Effector memory CD4-positive, alpha-beta T cell (primary cell): ENCODE data around the gene TMCC1.
A peak's percentile ranks its signal among the peaks of the same experiment; 100 is the strongest.
"Not testable (repeated sequence)": the region's sequence is repeated elsewhere in the genome, so short reads cannot be mapped to it uniquely, and the experiment has no call there.

Source experiments
- DNase-seq, 3 donors: peaks; one replicate each; pipeline ENCODE4 v3.0.0-alpha.2; 2020
- H3K27ac ChIP-seq: 2 replicates; pipeline ENCODE4 v1.7.0; 2013; ENCODE audit warnings: mild to moderate bottlenecking, low read length, moderate library complexity; ENCODE audit not compliant: insufficient read depth, poor library complexity, severe bottlenecking
- H3K27me3 ChIP-seq: replicated peaks from 2 replicates; pipeline ENCODE4 v1.7.0; 2013; ENCODE audit warnings: mild to moderate bottlenecking, low read length; ENCODE audit not compliant: insufficient read depth, control insufficient read depth, poor library complexity, severe bottlenecking
- H3K36me3 ChIP-seq: 2 replicates; pipeline ENCODE4 v1.7.0; 2013; ENCODE audit warnings: mild to moderate bottlenecking, low read length, moderate library complexity; ENCODE audit not compliant: control insufficient read depth, insufficient read depth
- H3K4me1 ChIP-seq: 2 replicates; pipeline ENCODE4 v1.7.0; 2013; ENCODE audit warnings: low read length, mild to moderate bottlenecking; ENCODE audit not compliant: control insufficient read depth, insufficient read depth, poor library complexity, severe bottlenecking
- H3K4me3 ChIP-seq: 2 replicates; pipeline ENCODE4 v1.7.0; 2013; ENCODE audit warnings: low read length, low read depth, mild to moderate bottlenecking; ENCODE audit not compliant: insufficient read depth, poor library complexity, severe bottlenecking
- H3K9me3 ChIP-seq: 2 replicates; pipeline ENCODE4 v1.7.0; 2013; ENCODE audit warnings: mild to moderate bottlenecking, low read length, moderate library complexity; ENCODE audit not compliant: control insufficient read depth

The TMCC1 gene

DNA sequence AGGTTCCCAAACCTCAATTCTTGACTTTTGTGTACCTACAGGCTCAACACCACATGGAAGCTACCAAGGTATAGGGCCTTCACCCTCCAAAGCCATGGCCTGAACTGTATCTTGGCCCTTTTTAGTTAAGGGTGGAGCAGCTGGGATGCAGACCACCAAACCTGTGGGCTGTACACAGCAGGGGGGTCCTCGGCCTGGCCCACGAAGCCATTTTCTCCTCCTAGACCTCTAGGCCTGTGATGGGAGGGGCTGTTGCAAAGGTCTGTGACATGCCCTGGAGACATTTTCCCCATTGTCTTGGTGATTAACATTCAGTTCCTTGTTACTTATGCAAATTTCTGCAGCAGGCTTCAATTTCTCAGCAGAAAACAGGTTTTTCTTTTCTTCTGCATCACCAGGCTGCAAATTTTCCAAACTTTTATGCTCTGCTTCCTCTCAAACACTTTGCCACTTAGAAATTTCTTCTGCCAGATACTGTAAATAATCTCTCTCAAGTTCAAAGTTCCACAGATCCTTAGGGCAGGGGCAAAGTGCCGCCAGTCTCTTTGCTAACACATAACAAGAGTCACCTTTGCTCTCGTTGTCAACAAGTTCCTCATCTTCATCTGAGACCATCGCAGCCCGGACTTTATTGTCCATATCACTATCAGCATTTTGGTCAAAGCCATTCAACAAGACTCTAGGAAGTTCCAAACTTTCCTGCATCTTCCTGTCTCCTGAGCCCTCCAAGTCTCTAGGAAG is 196.1 kb downstream of the TMCC1 start:
- no peak overlapping the region for H3K4me3 ChIP-seq
- no peak for DNase-seq
- H3K27me3 ChIP-seq = no peaks in the 10 kb centered on the region
- H3K9me3 ChIP-seq = no peaks in the 10 kb centered on the region
- no peaks in the 10 kb centered on the region for H3K36me3 ChIP-seq
- no peak overlapping the region for H3K27ac ChIP-seq
- H3K4me1 ChIP-seq = no peaks in the 10 kb centered on the region

GRCh38 chr3:129696430-129696829 is 197.1 kb downstream of the TMCC1 start:
- H3K4me1 ChIP-seq, H3K4me3 ChIP-seq, H3K27me3 ChIP-seq, DNase-seq, H3K27ac ChIP-seq, H3K9me3 ChIP-seq, H3K36me3 ChIP-seq: not testable (repeated sequence)

DNA sequence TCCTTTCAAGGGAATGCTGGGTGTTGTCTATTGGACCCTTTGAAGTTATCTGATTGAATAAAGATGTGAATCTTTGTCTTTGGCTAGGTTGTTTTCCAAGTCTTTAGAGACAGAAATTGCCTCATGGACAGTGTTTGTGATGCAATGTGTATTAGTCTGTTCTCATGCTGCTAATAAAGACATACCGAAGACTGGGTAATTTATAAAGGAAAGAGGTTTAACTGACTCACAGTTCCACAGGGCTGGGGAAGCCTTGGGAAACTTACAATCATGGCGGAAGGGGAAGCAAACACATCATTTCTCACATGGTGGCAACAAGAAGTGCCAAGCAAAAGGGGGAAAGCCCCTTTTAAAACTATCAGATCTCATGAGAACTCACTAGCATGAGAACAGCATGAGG is 198.3 kb downstream of the TMCC1 start:
- no peaks in the 10 kb centered on the region for H3K9me3 ChIP-seq
- H3K4me3 ChIP-seq = no peak overlapping the region
- DNase-seq = no peak
- no peaks in the 10 kb centered on the region for H3K4me1 ChIP-seq
- no peaks in the 10 kb centered on the region for H3K36me3 ChIP-seq
- no peak overlapping the region for H3K27ac ChIP-seq
- H3K27me3 ChIP-seq = no peaks in the 10 kb centered on the region

- DNase-seq = no peak
- Histone ChIP-seq H3K4me1 (no peaks in the 10 kb centered on the region), H3K27ac (no peak overlapping the region), H3K27me3 (no peaks in the 10 kb centered on the region), H3K9me3 (no peaks in the 10 kb centered on the region), H3K36me3 (no peaks in the 10 kb centered on the region), H3K4me3 (no peak overlapping the region)
These were observed 199.3 kb downstream of the TMCC1 start for GRCh38 chr3:129694228-129694627.

DNA sequence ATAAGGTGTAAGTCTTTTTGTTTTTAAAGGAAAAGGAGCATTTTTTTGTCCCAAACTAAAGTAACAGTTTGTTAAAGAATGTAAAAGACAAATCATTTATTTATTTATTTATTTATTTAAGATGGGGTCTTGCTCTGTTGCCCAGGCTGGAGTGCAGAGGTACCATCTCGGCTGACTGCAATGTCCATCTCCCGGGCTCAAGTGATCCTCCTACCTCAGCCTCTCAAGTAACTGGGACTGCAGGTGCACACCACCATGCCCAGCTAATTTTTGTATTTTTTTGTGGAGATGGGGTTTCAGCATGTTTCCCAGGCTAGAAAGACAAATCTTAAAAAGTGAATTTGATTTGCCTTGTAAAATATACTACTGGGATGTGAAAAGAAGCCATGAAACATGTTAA is 200.8 kb downstream of the TMCC1 start:
- no peak for DNase-seq
- H3K4me1 ChIP-seq = no peaks in the 10 kb centered on the region
- H3K27me3 ChIP-seq = no peaks in the 10 kb centered on the region
- H3K4me3 ChIP-seq = no peak overlapping the region
- no peaks in the 10 kb centered on the region for H3K9me3 ChIP-seq
- H3K27ac ChIP-seq = no peak overlapping the region
- no peaks in the 10 kb centered on the region for H3K36me3 ChIP-seq

DNA sequence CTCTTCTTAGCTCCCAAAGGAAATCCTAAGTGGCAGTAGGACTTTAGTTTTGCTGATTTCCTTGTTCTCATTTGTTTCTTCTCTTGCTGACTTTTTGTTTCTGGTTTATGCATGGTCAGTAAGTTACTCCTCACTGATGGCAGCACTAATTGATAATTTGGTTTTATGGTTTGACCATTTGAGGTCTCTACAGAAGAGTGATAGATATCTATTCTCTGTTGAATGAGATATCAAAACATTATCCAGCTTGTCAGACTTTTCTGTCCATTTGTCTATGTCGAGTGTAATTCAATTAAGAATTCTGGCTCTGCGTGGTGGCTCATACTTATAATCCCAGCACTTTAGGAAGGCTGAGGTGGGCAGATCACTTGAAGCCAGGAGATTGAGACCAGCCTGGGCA is 202.5 kb downstream of the TMCC1 start:
- no peak overlapping the region for H3K4me3 ChIP-seq
- H3K4me1 ChIP-seq = no peaks in the 10 kb centered on the region
- H3K9me3 ChIP-seq = no peaks in the 10 kb centered on the region
- no peak for DNase-seq
- H3K36me3 ChIP-seq = no peaks in the 10 kb centered on the region
- H3K27ac ChIP-seq = no peak overlapping the region
- no peaks in the 10 kb centered on the region for H3K27me3 ChIP-seq

DNA sequence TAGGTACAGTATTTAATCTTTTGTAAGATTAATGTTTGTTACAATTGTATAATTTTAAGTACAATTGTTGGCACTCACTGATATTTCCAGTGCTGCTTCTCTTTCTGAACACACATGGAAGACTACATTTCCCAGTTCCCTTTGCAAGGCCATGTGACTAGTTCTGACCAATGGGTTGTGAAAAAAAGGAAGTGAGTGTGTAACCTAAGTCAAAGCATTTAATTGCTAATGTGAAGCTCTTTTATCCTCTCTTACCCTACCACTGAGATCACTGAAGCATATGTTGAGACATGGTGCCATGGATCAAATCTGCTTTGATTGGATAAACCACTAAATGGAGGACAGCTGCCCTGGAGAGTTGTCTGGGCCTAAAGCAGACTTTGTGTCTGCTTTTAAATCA is 203.1 kb downstream of the TMCC1 start:
- peak in 2 of 3 donors; percentile 19 to 29 for DNase-seq
- Histone ChIP-seq H3K9me3 (no peaks in the 10 kb centered on the region), H3K27ac (no peak overlapping the region), H3K27me3 (no peaks in the 10 kb centered on the region), H3K4me3 (no peak overlapping the region), H3K4me1 (no peaks in the 10 kb centered on the region), H3K36me3 (no peaks in the 10 kb centered on the region)

DNA sequence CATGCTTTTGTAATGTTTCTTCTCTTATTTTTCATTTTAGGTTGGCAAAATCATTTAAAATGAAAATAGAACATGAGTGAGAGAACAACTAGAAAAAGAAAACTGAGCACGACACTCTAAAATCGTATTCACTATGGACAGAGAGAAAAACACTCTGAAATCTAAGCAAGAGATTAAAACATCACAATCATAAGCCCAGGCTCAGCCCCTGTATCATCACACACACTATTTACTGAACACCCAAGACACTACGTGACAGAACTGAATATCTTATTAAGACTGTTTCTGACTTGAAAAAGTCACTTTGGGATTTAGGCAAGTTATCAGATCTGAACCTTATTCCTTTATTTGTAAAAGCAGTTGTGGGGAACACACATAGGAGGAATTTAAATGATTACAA is 204.5 kb downstream of the TMCC1 start:
- Histone ChIP-seq H3K4me1 (no peaks in the 10 kb centered on the region), H3K9me3 (no peaks in the 10 kb centered on the region), H3K36me3 (no peaks in the 10 kb centered on the region), H3K27ac (no peak overlapping the region), H3K4me3 (no peak overlapping the region), H3K27me3 (no peaks in the 10 kb centered on the region)
- no peak for DNase-seq

DNA sequence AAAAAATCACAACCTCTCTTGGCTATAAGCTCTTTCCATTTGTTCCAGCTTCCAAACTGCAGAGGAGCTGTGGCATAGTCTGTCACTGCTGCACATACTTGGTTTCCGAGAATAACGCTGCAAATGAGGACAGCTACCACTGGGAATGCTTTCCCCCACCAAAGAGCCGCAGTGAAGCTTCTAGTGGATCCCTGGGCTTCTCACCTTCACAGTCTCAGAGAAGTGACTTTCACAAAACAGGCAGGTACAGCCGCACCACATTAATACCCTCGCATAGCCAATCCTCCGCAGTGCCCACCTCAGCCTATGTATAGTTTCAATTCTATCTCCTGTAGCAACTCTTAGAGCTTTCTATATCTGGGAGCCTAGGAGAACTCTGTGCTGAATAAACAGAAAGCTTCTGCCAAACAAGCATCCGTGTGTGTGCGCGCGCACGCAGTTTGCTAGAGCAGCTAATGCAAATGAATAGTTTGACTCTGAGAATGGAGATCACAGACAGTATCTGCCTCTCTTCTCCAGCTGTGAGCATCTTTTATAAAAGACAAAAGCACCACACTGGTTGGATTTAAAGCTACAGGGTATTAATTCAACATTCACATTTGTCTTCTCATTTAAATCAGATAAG is 205.1 kb downstream of the TMCC1 start:
- no peaks in the 10 kb centered on the region for H3K27me3 ChIP-seq
- no peaks in the 10 kb centered on the region for H3K36me3 ChIP-seq
- DNase-seq = no peak
- no peaks in the 10 kb centered on the region for H3K9me3 ChIP-seq
- no peaks in the 10 kb centered on the region for H3K4me1 ChIP-seq
- no peak overlapping the region for H3K27ac ChIP-seq
- H3K4me3 ChIP-seq = no peak overlapping the region

DNA sequence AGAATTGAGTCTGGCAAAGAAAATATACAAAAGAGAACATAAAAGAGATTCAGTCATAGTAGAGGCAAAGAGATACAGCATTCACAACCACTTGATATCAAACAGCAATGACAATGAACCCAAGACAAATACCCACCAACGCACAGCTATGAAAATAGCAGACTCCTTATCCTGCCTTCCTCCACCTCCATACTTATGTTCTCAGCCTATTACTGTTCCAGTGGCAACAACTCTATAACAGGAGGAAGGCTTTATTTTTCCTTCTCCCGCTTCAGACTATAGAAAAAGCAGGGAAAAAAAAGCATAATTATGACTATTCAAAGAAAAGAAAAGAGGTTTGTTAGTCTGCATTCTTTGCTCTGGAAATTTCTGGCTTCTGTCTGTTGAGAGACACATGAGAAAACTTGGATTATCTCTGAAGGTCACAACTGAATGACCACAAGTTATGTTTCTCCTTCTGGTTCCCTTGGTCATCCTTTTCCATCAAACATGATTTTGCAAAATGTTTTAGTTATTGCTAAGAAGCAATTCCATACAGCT is 205.9 kb downstream of the TMCC1 start:
- no peaks in the 10 kb centered on the region for H3K4me1 ChIP-seq
- no peaks in the 10 kb centered on the region for H3K27me3 ChIP-seq
- H3K27ac ChIP-seq = no peak overlapping the region

More for the DNA sequence above, 205.9 kb downstream of the TMCC1 start:
- H3K36me3 ChIP-seq = no peaks in the 10 kb centered on the region
- no peak overlapping the region for H3K4me3 ChIP-seq
- no peaks in the 10 kb centered on the region for H3K9me3 ChIP-seq
- DNase-seq = no peak
